Urinary bladder (tissue), 4 donors: Measurements from ENCODE around the gene UFM1. TPM values are rescaled to one million over a fixed set of nuclear protein-coding genes. Genes with fewer than 3 reads are reported as not detected.
"Not testable (repeated sequence)": the region's sequence is repeated elsewhere in the genome, so short reads cannot be mapped to it uniquely, and the experiment has no call there.

Experiments
- DNase-seq: peaks from one replicate; pipeline ENCODE4 v3.0.0-alpha.2; 2015; ENCODE audit errors: extremely low spot score
- H3K27ac ChIP-seq: one replicate; pipeline ENCODE4 v1.5.1; 2013; ENCODE audit warnings: low read depth, mild to moderate bottlenecking, moderate library complexity
- H3K36me3 ChIP-seq: one replicate; pipeline ENCODE4 v1.6.1; 2013; ENCODE audit warnings: mild to moderate bottlenecking, moderate library complexity; ENCODE audit not compliant: insufficient read depth
- H3K4me1 ChIP-seq: one replicate; pipeline ENCODE4 v1.6.1; 2013; ENCODE audit warnings: mild to moderate bottlenecking, moderate library complexity; ENCODE audit not compliant: insufficient read depth
- H3K4me3 ChIP-seq: one replicate; pipeline ENCODE4 v1.5.1; 2013; ENCODE audit warnings: low read depth, low read length
- WGBS: extraction: QIAGEN DNeasy Blood & Tissue Kit; methylation state at CpG from one replicate; pipeline ENCODE4 v1.1.7; 2013; 5-methylcytosine and 5-hydroxymethylcytosine counted together
- polyA plus RNA-seq: library from polyadenylated mRNA; stranded (reverse); fragments of 200-250 nt; gene quantifications from one replicate; pipeline ENCODE4 v1.2.3, GENCODE V29; 2013
- total RNA-seq: library from RNA; depleted of rRNA; stranded (reverse); fragments of >200 nt; gene quantifications from one replicate; pipeline ENCODE4 v1.2.3, GENCODE V29; 2014
- donor health status: healthy with polysubstance abuse.
- donor health status: healthy.

UFM1 gene
- total and polyA plus RNA-seq, 2 donors = 32.9 to 164 TPM

- Histone ChIP-seq H3K4me1 (no peaks in the 10 kb centered on the region), H3K27ac (no peak overlapping the region), H3K4me3 (no peak overlapping the region), H3K36me3 (peaks cover 2% of the 10 kb centered on the region)
- no peak for DNase-seq
- 72% methylated on average over 2 of the region's 2 CpGs for WGBS
Measured at GRCh38 chr13:38346764-38347163, 2.9 kb upstream of the UFM1 start.

GRCh38 chr13:38348861-38349389 lies 726 bp upstream of the UFM1 start:
- Histone ChIP-seq H3K4me3 (peak overlapping the region; percentile 55), H3K36me3 (peaks cover 2% of the 10 kb centered on the region), H3K4me1 (no peaks in the 10 kb centered on the region), H3K27ac (peak overlapping the region; percentile 10)
- under 1% methylated on average over 15 of the region's 15 CpGs for WGBS
- DNase-seq = peak; percentile 18

- Histone ChIP-seq H3K27ac (peak overlapping the region; percentile 86), H3K4me1 (no peaks in the 10 kb centered on the region), H3K36me3 (peaks cover 2% of the 10 kb centered on the region), H3K4me3 (peak overlapping the region; percentile 85)
- peak; percentile 32 for DNase-seq
- under 1% methylated on average over 19 of the region's 19 CpGs for WGBS
Measured at GRCh38 chr13:38350114-38350617, 515 bp downstream of the UFM1 start.

GRCh38 chr13:38355595-38356119 lies 6.0 kb downstream of the UFM1 start:
- Histone ChIP-seq H3K4me1 (no peaks in the 10 kb centered on the region), H3K36me3 (peaks cover 1% of the 10 kb centered on the region), H3K27ac (no peak overlapping the region), H3K4me3 (no peak overlapping the region)
- 62% methylated on average over 3 of the region's 3 CpGs for WGBS
- no peak for DNase-seq

GRCh38 chr13:38358684-38359083 lies 9.0 kb downstream of the UFM1 start:
- WGBS = 74% methylated on average over 4 of the region's 4 CpGs
- no peaks in the 10 kb centered on the region for H3K4me1 ChIP-seq
- no peak for DNase-seq
- no peak overlapping the region for H3K27ac ChIP-seq
- peaks cover 1% of the 10 kb centered on the region for H3K36me3 ChIP-seq
- no peak overlapping the region for H3K4me3 ChIP-seq

GRCh38 chr13:38361542-38362262 lies 12.1 kb downstream of the UFM1 start:
- WGBS = 85% methylated on average over 4 of the region's 4 CpGs
- no peak overlapping the region for H3K27ac ChIP-seq
- H3K36me3 ChIP-seq = peaks cover 1% of the 10 kb centered on the region
- no peaks in the 10 kb centered on the region for H3K4me1 ChIP-seq
- no peak overlapping the region for H3K4me3 ChIP-seq
- DNase-seq = no peak

GRCh38 chr13:38363219-38363618 lies 13.6 kb downstream of the UFM1 start:
- Histone ChIP-seq H3K4me1 (no peaks in the 10 kb centered on the region), H3K27ac (no peak overlapping the region), H3K36me3 (no peaks in the 10 kb centered on the region), H3K4me3 (no peak overlapping the region)
- WGBS = 95% methylated on average over 2 of the region's 2 CpGs
- no peak for DNase-seq

- WGBS = 90% methylated on average over 19 of the region's 19 CpGs
- not testable (repeated sequence) for H3K27ac ChIP-seq, H3K4me1 ChIP-seq, H3K4me3 ChIP-seq, DNase-seq, H3K36me3 ChIP-seq
Measured at GRCh38 chr13:38363746-38364145, 14.1 kb downstream of the UFM1 start.

- no peak overlapping the region for H3K27ac ChIP-seq
- H3K36me3 ChIP-seq = no peaks in the 10 kb centered on the region
- WGBS = 70% methylated on average over 3 of the region's 3 CpGs
- H3K4me1 ChIP-seq = no peaks in the 10 kb centered on the region
- H3K4me3 ChIP-seq = no peak overlapping the region
- DNase-seq = no peak
Measured at GRCh38 chr13:38365661-38366060, 16.0 kb downstream of the UFM1 start.

- Histone ChIP-seq H3K4me3 (no peak overlapping the region), H3K36me3 (no peaks in the 10 kb centered on the region), H3K4me1 (no peaks in the 10 kb centered on the region), H3K27ac (no peak overlapping the region)
- no peak for DNase-seq
- WGBS = 65% methylated on average over 3 of the region's 3 CpGs
Measured at GRCh38 chr13:38366954-38367645, 17.4 kb downstream of the UFM1 start.

- H3K4me1 ChIP-seq = no peaks in the 10 kb centered on the region
- H3K36me3 ChIP-seq = no peaks in the 10 kb centered on the region
- 37% methylated on average over 1 of the region's 1 CpG for WGBS
- DNase-seq = no peak
- no peak overlapping the region for H3K27ac ChIP-seq
- no peak overlapping the region for H3K4me3 ChIP-seq
Measured at GRCh38 chr13:38369058-38369457, 19.4 kb downstream of the UFM1 start.

GRCh38 chr13:38370096-38370495 lies 20.4 kb downstream of the UFM1 start:
- H3K4me3 ChIP-seq, H3K36me3 ChIP-seq, H3K4me1 ChIP-seq, H3K27ac ChIP-seq, DNase-seq: not testable (repeated sequence)
- WGBS = 82% methylated on average over 3 of the region's 3 CpGs

- 31% methylated on average over 6 of the region's 6 CpGs for WGBS
- Histone ChIP-seq H3K4me3 (no peak overlapping the region), H3K27ac (peak overlapping the region; percentile 23), H3K36me3 (no peaks in the 10 kb centered on the region), H3K4me1 (no peaks in the 10 kb centered on the region)
- no peak for DNase-seq
Measured at GRCh38 chr13:38372820-38373383, 23.3 kb downstream of the UFM1 start.
